ENCODE results near the gene EZR.

GRCh38 chr6:158771399-158772152, 47.6 kb downstream of the EZR start:
- TF ChIP-seq, protein P1, sequence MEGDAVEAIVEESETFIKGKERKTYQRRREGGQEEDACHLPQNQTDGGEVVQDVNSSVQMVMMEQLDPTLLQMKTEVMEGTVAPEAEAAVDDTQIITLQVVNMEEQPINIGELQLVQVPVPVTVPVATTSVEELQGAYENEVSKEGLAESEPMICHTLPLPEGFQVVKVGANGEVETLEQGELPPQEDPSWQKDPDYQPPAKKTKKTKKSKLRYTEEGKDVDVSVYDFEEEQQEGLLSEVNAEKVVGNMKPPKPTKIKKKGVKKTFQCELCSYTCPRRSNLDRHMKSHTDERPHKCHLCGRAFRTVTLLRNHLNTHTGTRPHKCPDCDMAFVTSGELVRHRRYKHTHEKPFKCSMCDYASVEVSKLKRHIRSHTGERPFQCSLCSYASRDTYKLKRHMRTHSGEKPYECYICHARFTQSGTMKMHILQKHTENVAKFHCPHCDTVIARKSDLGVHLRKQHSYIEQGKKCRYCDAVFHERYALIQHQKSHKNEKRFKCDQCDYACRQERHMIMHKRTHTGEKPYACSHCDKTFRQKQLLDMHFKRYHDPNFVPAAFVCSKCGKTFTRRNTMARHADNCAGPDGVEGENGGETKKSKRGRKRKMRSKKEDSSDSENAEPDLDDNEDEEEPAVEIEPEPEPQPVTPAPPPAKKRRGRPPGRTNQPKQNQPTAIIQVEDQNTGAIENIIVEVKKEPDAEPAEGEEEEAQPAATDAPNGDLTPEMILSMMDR (IDR thresholded peaks at IDR 0.05), result no peak
- no peak for TF ChIP-seq POLR2A (IDR thresholded peaks at IDR 0.05)

Data from esophagus squamous epithelium (tissue), 4 donors.